AG09309 (cell line): ENCODE measurements around the gene TMEM120A.

Experiments used
- DNase-seq: peaks from one replicate; pipeline ENCODE4 v3.0.0-alpha.2; 2010; ENCODE audit warnings: low read depth
- H3K4me3 ChIP-seq: 2 replicates; pipeline ENCODE4 v1.5.1; 2011; ENCODE audit warnings: mild to moderate bottlenecking, low read depth, low read length, moderate library complexity; ENCODE audit not compliant: control insufficient read depth
- CTCF ChIP-seq: IDR thresholded peaks from 2 replicates; pipeline ENCODE4 v1.5.1; 2011; ENCODE audit warnings: mild to moderate bottlenecking, low read depth, low read length, inconsistent platforms; ENCODE audit not compliant: insufficient read depth, control insufficient read depth; ENCODE audit errors: missing control alignments

Gene TMEM120A

GRCh38 chr7:75995052-75995471, 667 bp upstream of the TMEM120A start:
- DNase-seq, result no peak
- peak overlapping the region; percentile 43 for H3K4me3 ChIP-seq
- no peak for TF ChIP-seq CTCF

- H3K4me3 ChIP-seq, result peak overlapping the region; percentile 80
- DNase-seq, result no peak
- no peak for TF ChIP-seq CTCF
Measured at GRCh38 chr7:75993689-75994387, 557 bp downstream of the TMEM120A start.

GRCh38 chr7:75992083-75992755, 2.2 kb downstream of the TMEM120A start:
- TF ChIP-seq CTCF, result no peak
- no peak overlapping the region for H3K4me3 ChIP-seq
- no peak for DNase-seq

- no peak for TF ChIP-seq CTCF
- no peak for DNase-seq
- no peak overlapping the region for H3K4me3 ChIP-seq
Measured at GRCh38 chr7:75991531-75992082, 2.8 kb downstream of the TMEM120A start.

- no peak for DNase-seq
- no peak for TF ChIP-seq CTCF
- no peak overlapping the region for H3K4me3 ChIP-seq
Measured at GRCh38 chr7:75989500-75990388, 4.7 kb downstream of the TMEM120A start.
